ENCODE results near the gene SAMSN1.

SAMSN1 gene

GRCh38 chr21:14541841-14542490, 4.1 kb downstream of the SAMSN1 start:
- TF ChIP-seq, protein P1, sequence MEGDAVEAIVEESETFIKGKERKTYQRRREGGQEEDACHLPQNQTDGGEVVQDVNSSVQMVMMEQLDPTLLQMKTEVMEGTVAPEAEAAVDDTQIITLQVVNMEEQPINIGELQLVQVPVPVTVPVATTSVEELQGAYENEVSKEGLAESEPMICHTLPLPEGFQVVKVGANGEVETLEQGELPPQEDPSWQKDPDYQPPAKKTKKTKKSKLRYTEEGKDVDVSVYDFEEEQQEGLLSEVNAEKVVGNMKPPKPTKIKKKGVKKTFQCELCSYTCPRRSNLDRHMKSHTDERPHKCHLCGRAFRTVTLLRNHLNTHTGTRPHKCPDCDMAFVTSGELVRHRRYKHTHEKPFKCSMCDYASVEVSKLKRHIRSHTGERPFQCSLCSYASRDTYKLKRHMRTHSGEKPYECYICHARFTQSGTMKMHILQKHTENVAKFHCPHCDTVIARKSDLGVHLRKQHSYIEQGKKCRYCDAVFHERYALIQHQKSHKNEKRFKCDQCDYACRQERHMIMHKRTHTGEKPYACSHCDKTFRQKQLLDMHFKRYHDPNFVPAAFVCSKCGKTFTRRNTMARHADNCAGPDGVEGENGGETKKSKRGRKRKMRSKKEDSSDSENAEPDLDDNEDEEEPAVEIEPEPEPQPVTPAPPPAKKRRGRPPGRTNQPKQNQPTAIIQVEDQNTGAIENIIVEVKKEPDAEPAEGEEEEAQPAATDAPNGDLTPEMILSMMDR (IDR thresholded peaks at IDR 0.05; ENCODE audit: low read depth, low read length): no peak
- no peak overlapping the region for H3K4me3 ChIP-seq (ENCODE audit: low read depth, low read length)

DNA sequence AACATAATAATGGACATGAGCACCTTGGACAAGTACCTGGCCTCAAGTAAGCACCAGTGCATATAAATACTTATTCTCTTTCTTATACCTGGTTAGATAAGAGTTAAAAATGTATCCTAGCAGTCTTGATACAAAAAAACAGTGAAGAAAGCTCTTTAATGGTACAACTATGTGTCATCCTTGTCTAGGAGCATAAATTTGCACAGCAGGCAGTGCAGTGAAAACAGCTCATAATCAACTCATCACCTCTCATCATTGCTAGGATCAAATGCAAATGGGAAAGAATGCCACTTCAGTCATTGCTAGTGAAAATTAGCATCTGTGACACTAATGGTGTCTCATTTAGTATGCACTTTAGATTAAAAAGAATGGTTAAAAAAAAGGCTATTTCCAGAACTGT, 7.6 kb downstream of the SAMSN1 start:
- no peak overlapping the region for H3K4me3 ChIP-seq (ENCODE audit: low read depth, low read length)
- TF ChIP-seq, protein P1 (IDR thresholded peaks at IDR 0.05; ENCODE audit: low read depth, low read length): no peak

GRCh38 chr21:14536929-14537328, 9.2 kb downstream of the SAMSN1 start:
- TF ChIP-seq, protein P1 (IDR thresholded peaks at IDR 0.05; ENCODE audit: low read depth, low read length): no peak

GRCh38 chr21:14535702-14536101, 10.4 kb downstream of the SAMSN1 start:
- TF ChIP-seq, protein P1 (IDR thresholded peaks at IDR 0.05; ENCODE audit: low read depth, low read length): no peak
- H3K4me3 ChIP-seq (ENCODE audit: low read depth, low read length): no peak overlapping the region

More at GRCh38 chr21:14536929-14537328, 9.2 kb downstream of the SAMSN1 start:
- H3K4me3 ChIP-seq (ENCODE audit: low read depth, low read length): no peak overlapping the region

- TF ChIP-seq, protein P1 (IDR thresholded peaks at IDR 0.05; ENCODE audit: low read depth, low read length): no peak
- H3K4me3 ChIP-seq (ENCODE audit: low read depth, low read length): no peak overlapping the region
Observed at GRCh38 chr21:14533499-14534428, 12.4 kb downstream of the SAMSN1 start.

DNA sequence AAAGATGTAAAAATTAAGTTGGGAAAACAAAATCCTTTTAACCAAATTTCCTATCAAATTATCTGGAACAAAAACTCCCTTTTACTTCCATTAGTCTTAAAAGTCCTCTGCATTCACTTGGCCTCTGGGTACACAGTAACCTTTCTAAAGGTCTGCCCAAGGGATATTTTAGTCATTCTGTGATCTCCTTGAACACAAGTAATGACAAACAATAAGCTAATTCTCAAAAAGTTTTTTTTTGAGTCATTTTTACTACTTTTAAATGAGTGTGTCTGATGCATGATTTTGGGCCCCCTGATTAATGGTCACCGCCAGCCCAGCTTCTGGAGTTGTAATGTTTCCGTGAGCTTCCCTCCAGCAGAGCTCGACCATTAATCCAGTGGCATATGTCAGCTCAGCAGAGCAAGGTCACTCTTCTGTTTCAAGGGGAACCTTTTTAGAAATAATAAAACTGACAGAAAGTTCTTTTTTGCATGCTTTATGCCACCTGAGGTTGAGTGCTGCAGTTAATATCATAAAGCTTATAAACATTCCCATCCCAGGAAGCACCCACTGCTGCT, 14.3 kb downstream of the SAMSN1 start:
- TF ChIP-seq, protein P1 (IDR thresholded peaks at IDR 0.05; ENCODE audit: low read depth, low read length): no peak
- H3K4me3 ChIP-seq (ENCODE audit: low read depth, low read length): no peak overlapping the region
